HepG2 (cell line): ENCODE measurements around the gene ENO2. TPM values are rescaled to one million over a fixed set of nuclear protein-coding genes. Genes with fewer than 3 reads are reported as not detected.
A peak's percentile ranks its signal among the peaks of the same experiment; 100 is the strongest.

ENCODE experiments used
- ATAC-seq: fragments of 200-7000 bp; cut with Tn5 transposase; 3 replicates; pipeline ENCODE4 v1.9.1; 2020; ENCODE audit warnings: mild to moderate bottlenecking, moderate library complexity
- BruUV-seq: library from RNA; stranded (reverse); fragments of 400-500 nt; replicated peaks from 2 replicates; lab custom pipeline; 2021; lab: Mats Ljungman, UMichigan
- CTCF ChIA-PET: fragments of 300-600 bp; formaldehyde crosslinking; extraction: SDS; loops from one replicate; lab custom pipeline; 2021; ENCODE audit warnings: low total read pairs, inconsistent platforms, low intra/inter-chr PET ratio; lab: Yijun Ruan, JAX
- POLR2A ChIA-PET: fragments of 350-600 bp; sonication (Branson Sonifier 250); formaldehyde crosslinking; loops from one replicate; lab custom pipeline; 2020; ENCODE audit warnings: antibody characterized with exemption, inconsistent platforms; lab: Yijun Ruan, JAX
- DNase-seq: peaks from one replicate; pipeline ENCODE4 v3.0.0-alpha.2; 2015; ENCODE audit warnings: low spot score
- FAIRE-seq: peaks from 3 replicates; lab custom pipeline; 2011; peaks lifted over from hg19 to GRCh38; lab: Jason Lieb, UNC
- H2AFZ ChIP-seq: one replicate; pipeline ENCODE4 v1.6.1; 2011; ENCODE audit warnings: low read length, inconsistent platforms
- H3K27ac ChIP-seq: fragments of 300-600 bp; 3 replicates; pipeline ENCODE4 v1.8.0; 2011; ENCODE audit warnings: mixed run types, mild to moderate bottlenecking, mixed read lengths, low read length, inconsistent platforms; ENCODE audit not compliant: insufficient read depth; ENCODE audit errors: extremely low read length
- H3K27me3 ChIP-seq, 2 experiments: fragments of 200-600 bp in 1 of 2; 2 replicates in 1 of 2; 3 replicates in 1 of 2; pipeline versions ENCODE4 v1.6.0 to v1.8.0; 2011; ENCODE audit warnings: low read length in 2 of 2, mild to moderate bottlenecking in 2 of 2, moderate library complexity in 2 of 2, inconsistent platforms in 1 of 2; ENCODE audit not compliant: insufficient read depth in 2 of 2, control insufficient read depth in 1 of 2
- H3K36me3 ChIP-seq, 2 experiments: fragments of 200-600 bp in 1 of 2; replicated peaks in 1 of 2; 2 replicates in 1 of 2; 3 replicates in 1 of 2; pipeline versions ENCODE4 v1.5.1 to v1.8.0; 2011; ENCODE audit warnings: low read length in 2 of 2, inconsistent platforms in 1 of 2; ENCODE audit not compliant: insufficient read depth in 2 of 2, control insufficient read depth in 1 of 2
- H3K4me1 ChIP-seq: 2 replicates; pipeline ENCODE4 v1.5.1; 2012; ENCODE audit warnings: low read length, inconsistent platforms; ENCODE audit not compliant: insufficient read depth
- H3K4me2 ChIP-seq: 2 replicates; pipeline ENCODE4 v1.6.0; 2011; ENCODE audit warnings: low read depth, low read length, inconsistent platforms
- H3K4me3 ChIP-seq, 3 experiments: fragments of 200-600 bp in 1 of 3; sonication (generic), shearing (Covaris generic) in 1 of 3; replicated peaks in 1 of 3; 2 replicates each; pipeline ENCODE4 v1.5.1; 2011 to 2016; ENCODE audit warnings: low read length in 3 of 3, inconsistent platforms in 2 of 3, low read depth in 2 of 3, mild to moderate bottlenecking in 2 of 3, control low read depth in 1 of 3, mixed read lengths in 1 of 3; ENCODE audit not compliant: insufficient read depth in 1 of 3
- H3K79me2 ChIP-seq: one replicate; pipeline ENCODE4 v1.6.1; 2011; ENCODE audit warnings: low read length, inconsistent platforms; ENCODE audit not compliant: insufficient read depth
- H3K9ac ChIP-seq: 2 replicates; pipeline ENCODE4 v1.6.0; 2011; ENCODE audit warnings: mild to moderate bottlenecking, low read depth, low read length, inconsistent platforms; ENCODE audit not compliant: insufficient read depth
- H3K9me3 ChIP-seq: 2 replicates; pipeline ENCODE4 v1.5.1; 2012; ENCODE audit warnings: mild to moderate bottlenecking, low read length
- H4K20me1 ChIP-seq: 2 replicates; pipeline ENCODE4 v1.6.0; 2011; ENCODE audit warnings: inconsistent platforms, mild to moderate bottlenecking, low read length, moderate library complexity; ENCODE audit not compliant: insufficient read depth
- AFF4 ChIP-seq: sonication (generic); formaldehyde crosslinking; IDR thresholded peaks from 2 replicates; pipeline ENCODE4 v1.4.0; 2020; ENCODE audit warnings: missing genetic modification reagents
- MAFK ChIP-seq, 2 experiments: IDR thresholded peaks in 1 of 2; conservative IDR thresholded peaks in 1 of 2; 2 replicates each; pipeline ENCODE4 v1.6.1; 2011; ENCODE audit warnings: improper control_type of control experiment in 2 of 2, low read length in 2 of 2
- MYPOP ChIP-seq: sonication (generic); formaldehyde crosslinking; IDR thresholded peaks from 2 replicates; pipeline ENCODE4 v1.8.1; 2023; ENCODE audit warnings: mild to moderate bottlenecking, moderate library complexity, missing genetic modification reagents
- PHF20 ChIP-seq: sonication (generic); formaldehyde crosslinking; IDR thresholded peaks from 2 replicates; pipeline ENCODE4 v1.5.0; 2020; ENCODE audit warnings: mild to moderate bottlenecking, missing genetic modification reagents
- SIN3A ChIP-seq: IDR thresholded peaks from 2 replicates; pipeline ENCODE4 v1.6.1; 2011; ENCODE audit warnings: low read depth, mild to moderate bottlenecking, control low read depth, low read length, borderline replicate concordance
- SNAPC4 ChIP-seq: sonication (generic); formaldehyde crosslinking; IDR thresholded peaks from 2 replicates; pipeline ENCODE4 v1.4.0; 2020; ENCODE audit warnings: mild to moderate bottlenecking, missing genetic modification reagents
- SRY ChIP-seq: sonication (generic); formaldehyde crosslinking; IDR thresholded peaks from 2 replicates; pipeline ENCODE4 v1.8.0; 2022; ENCODE audit warnings: mild to moderate bottlenecking, missing genetic modification reagents
- STAT5B ChIP-seq: sonication (generic); formaldehyde crosslinking; IDR thresholded peaks from 2 replicates; pipeline ENCODE4 v1.4.0; 2020; ENCODE audit warnings: missing genetic modification reagents
- ZFP36 ChIP-seq: fragments of 150-350 bp; IDR thresholded peaks from 2 replicates; pipeline ENCODE4 v1.6.1; 2018; ENCODE audit warnings: borderline replicate concordance, low read length, low read depth; ENCODE audit not compliant: partially characterized antibody
- ZNF292 ChIP-seq: sonication (generic); formaldehyde crosslinking; IDR thresholded peaks from 2 replicates; pipeline ENCODE4 v1.8.1; 2022; ENCODE audit warnings: mild to moderate bottlenecking, low read depth, missing genetic modification reagents, borderline replicate concordance
- ZNF773 ChIP-seq: sonication (generic); formaldehyde crosslinking; IDR thresholded peaks from 2 replicates; pipeline ENCODE4 v1.4.0; 2020; ENCODE audit warnings: missing genetic modification reagents, borderline replicate concordance
- WGBS: methylation state at CpG from one replicate; pipeline ENCODE4 v1.1.6; 2017; ENCODE audit warnings: low lambda C conversion rate; 5-methylcytosine and 5-hydroxymethylcytosine counted together
- in situ Hi-C: cut with HindIII; loops from 2 replicates; pipeline ENCODE4 v1.10.0; 2017; ENCODE audit warnings: low pct_unique_long_range_greater_than_20kb; ENCODE audit not compliant: extremely low pct_ligation_motif_present
- intact Hi-C: fragments of 100-400 bp; cut with micrococcal nuclease; formaldehyde crosslinking; loops from one replicate; pipeline ENCODE4 v1.10.0; 2022; ENCODE audit not compliant: unreplicated experiment
- polyA plus RNA-seq, 8 experiments: library from polyadenylated mRNA; depleted of rRNA in 3 of 8; stranded (reverse) in 7 of 8; unstranded in 1 of 8; fragments of >200 nt; fragmentation: Illumina TruSeq in 4 of 8; extraction: Trizol in 4 of 8; gene quantifications; 2 replicates each; pipeline versions ENCODE4 v1.2.1 to v1.2.3, GENCODE V29; 2011 to 2016; ENCODE audit warnings: low read depth in 4 of 8, missing spikeins in 1 of 8, mixed read lengths in 1 of 8; ENCODE audit not compliant: insufficient read depth in 1 of 8
- total RNA-seq, 5 experiments: library from RNA; depleted of rRNA; stranded (reverse); fragments of >200 nt; fragmentation: Illumina TruSeq; extraction: Trizol; gene quantifications; 2 replicates each; pipeline ENCODE4 v1.2.3, GENCODE V29; 2016; ENCODE audit warnings: low read depth in 1 of 5

Gene ENO2
- total and polyA plus RNA-seq, 2 of the 13 experiments (the other 11 are each of a cell fraction or from before 2014, with no cell fraction given) = 19.3 to 136 TPM

GRCh38 chr12:6962285-6963015 lies 48.1 kb downstream of the ENO2 start:
- Histone ChIP-seq H3K4me1 (peaks cover 39% of the 10 kb centered on the region), H3K36me3 (peaks cover 14 to 23% of the 10 kb centered on the region in 2 experiments), H3K4me3 (peak overlapping the region; percentile 41 to 74 (median 54); a peak in 5 of 6 replicates), H3K9ac (peak overlapping the region; percentile 77), H3K4me2 (peak overlapping the region; percentile 94), H3K9me3 (no peaks in the 10 kb centered on the region), H3K27me3 (no peaks in the 10 kb centered on the region), H3K27ac (peak overlapping the region; percentile 76), H4K20me1 (no peaks in the 10 kb centered on the region), H3K79me2 (peaks cover 2% of the 10 kb centered on the region), H2AFZ (peak overlapping the region; percentile 94)
- FAIRE-seq = no peak
- BruUV-seq = TSS peak; percentile 78
- CTCF ChIA-PET = interaction anchor here (1.3 to 1.7 kb wide), 3 partner anchors 16 to 94 kb away, joined by 3 to 11 read pairs (median 5); partner anchors contain the start of genes C12orf57 and RNU7-1
- ATAC-seq = peak; percentile 29
- intact Hi-C loops (loop anchor here (1.0 kb wide), 1 partner anchor 16 kb away; no protein-coding TSS in a partner anchor), in situ Hi-C loops (no loop called here)
- POLR2A ChIA-PET = interaction anchor here (0.7 to 8.0 kb wide), 12 partner anchors 17 to 146 kb away, joined by 3 to 180 read pairs (median 4); partner anchors contain the start of genes C12orf57, LPCAT3, RNU7-1 and SPSB2
- no peak for DNase-seq
- 52% methylated on average over 10 of the region's 25 CpGs for WGBS
- no peak for TF ChIP-seq ZNF773 (CRISPR knock-in tag)
- TF ChIP-seq AFF4 (CRISPR knock-in tag) = no peak
- TF ChIP-seq ZFP36 = no peak
- no peak for TF ChIP-seq SRY
- no peak for TF ChIP-seq ZNF292 (CRISPR knock-in tag)
- no peak for TF ChIP-seq SNAPC4 (CRISPR knock-in tag)
- 0 out of 2 replicates have a peak, but pooled peaks have one; percentile 42 for TF ChIP-seq MYPOP (CRISPR knock-in tag)
- no peak for TF ChIP-seq PHF20
- TF ChIP-seq SIN3A = no peak
- TF ChIP-seq MAFK (conservative IDR thresholded peaks at IDR 0.05 in 1 of 2, IDR thresholded peaks at IDR 0.05 in 1 of 2; ENCODE audit: low read length in 2 of 2) = no peak
- no peak for TF ChIP-seq STAT5B (CRISPR knock-in tag)
